HepG2 (cell line): ENCODE data around the gene CAPRIN2. TPM values are rescaled to one million over a fixed set of nuclear protein-coding genes. Genes with fewer than 3 reads are reported as not detected.
A peak's percentile ranks its signal among the peaks of the same experiment; 100 is the strongest.

Source experiments
- ATAC-seq: fragments of 200-7000 bp; cut with Tn5 transposase; 3 replicates; pipeline ENCODE4 v1.9.1; 2020; ENCODE audit warnings: mild to moderate bottlenecking, moderate library complexity
- BruUV-seq: library from RNA; stranded (reverse); fragments of 400-500 nt; replicated peaks from 2 replicates; lab custom pipeline; 2021; lab: Mats Ljungman, UMichigan
- CTCF ChIA-PET: fragments of 300-600 bp; formaldehyde crosslinking; extraction: SDS; loops from one replicate; lab custom pipeline; 2021; ENCODE audit warnings: low total read pairs, inconsistent platforms, low intra/inter-chr PET ratio; lab: Yijun Ruan, JAX
- POLR2A ChIA-PET: fragments of 350-600 bp; sonication (Branson Sonifier 250); formaldehyde crosslinking; loops from one replicate; lab custom pipeline; 2020; ENCODE audit warnings: antibody characterized with exemption, inconsistent platforms; lab: Yijun Ruan, JAX
- DNase-seq: peaks from one replicate; pipeline ENCODE4 v3.0.0-alpha.2; 2015; ENCODE audit warnings: low spot score
- FAIRE-seq: peaks from 3 replicates; lab custom pipeline; 2011; peaks lifted over from hg19 to GRCh38; lab: Jason Lieb, UNC
- H2AFZ ChIP-seq: one replicate; pipeline ENCODE4 v1.6.1; 2011; ENCODE audit warnings: low read length, inconsistent platforms
- H3K27ac ChIP-seq: fragments of 300-600 bp; 3 replicates; pipeline ENCODE4 v1.8.0; 2011; ENCODE audit warnings: mixed run types, mild to moderate bottlenecking, mixed read lengths, low read length, inconsistent platforms; ENCODE audit not compliant: insufficient read depth; ENCODE audit errors: extremely low read length
- H3K27me3 ChIP-seq, 2 experiments: fragments of 200-600 bp in 1 of 2; 2 replicates in 1 of 2; 3 replicates in 1 of 2; pipeline versions ENCODE4 v1.6.0 to v1.8.0; 2011; ENCODE audit warnings: low read length in 2 of 2, mild to moderate bottlenecking in 2 of 2, moderate library complexity in 2 of 2, inconsistent platforms in 1 of 2; ENCODE audit not compliant: insufficient read depth in 2 of 2, control insufficient read depth in 1 of 2
- H3K36me3 ChIP-seq, 2 experiments: fragments of 200-600 bp in 1 of 2; replicated peaks in 1 of 2; 2 replicates in 1 of 2; 3 replicates in 1 of 2; pipeline versions ENCODE4 v1.5.1 to v1.8.0; 2011; ENCODE audit warnings: low read length in 2 of 2, inconsistent platforms in 1 of 2; ENCODE audit not compliant: insufficient read depth in 2 of 2, control insufficient read depth in 1 of 2
- H3K4me1 ChIP-seq: 2 replicates; pipeline ENCODE4 v1.5.1; 2012; ENCODE audit warnings: low read length, inconsistent platforms; ENCODE audit not compliant: insufficient read depth
- H3K4me2 ChIP-seq: 2 replicates; pipeline ENCODE4 v1.6.0; 2011; ENCODE audit warnings: low read depth, low read length, inconsistent platforms
- H3K4me3 ChIP-seq, 3 experiments: fragments of 200-600 bp in 1 of 3; sonication (generic), shearing (Covaris generic) in 1 of 3; replicated peaks in 1 of 3; 2 replicates each; pipeline ENCODE4 v1.5.1; 2011 to 2016; ENCODE audit warnings: low read length in 3 of 3, inconsistent platforms in 2 of 3, low read depth in 2 of 3, mild to moderate bottlenecking in 2 of 3, control low read depth in 1 of 3, mixed read lengths in 1 of 3; ENCODE audit not compliant: insufficient read depth in 1 of 3
- H3K79me2 ChIP-seq: one replicate; pipeline ENCODE4 v1.6.1; 2011; ENCODE audit warnings: low read length, inconsistent platforms; ENCODE audit not compliant: insufficient read depth
- H3K9ac ChIP-seq: 2 replicates; pipeline ENCODE4 v1.6.0; 2011; ENCODE audit warnings: mild to moderate bottlenecking, low read depth, low read length, inconsistent platforms; ENCODE audit not compliant: insufficient read depth
- H3K9me3 ChIP-seq: 2 replicates; pipeline ENCODE4 v1.5.1; 2012; ENCODE audit warnings: mild to moderate bottlenecking, low read length
- H4K20me1 ChIP-seq: 2 replicates; pipeline ENCODE4 v1.6.0; 2011; ENCODE audit warnings: inconsistent platforms, mild to moderate bottlenecking, low read length, moderate library complexity; ENCODE audit not compliant: insufficient read depth
- ETV5 ChIP-seq: IDR thresholded peaks from 2 replicates; pipeline ENCODE4 v1.6.1; 2018; ENCODE audit warnings: missing biosample characterization, missing genetic modification reagents, inconsistent platforms, borderline replicate concordance
- FOXK1 ChIP-seq: sonication (generic); formaldehyde crosslinking; IDR thresholded peaks from 2 replicates; pipeline ENCODE4 v1.4.0; 2020; ENCODE audit warnings: low read depth, missing genetic modification reagents, borderline replicate concordance
- FOXK2 ChIP-seq: fragments of 450-650 bp; IDR thresholded peaks from 2 replicates; pipeline ENCODE4 v1.6.1; 2016
- HBP1 ChIP-seq: IDR thresholded peaks from 2 replicates; pipeline ENCODE4 v1.6.1; 2016; ENCODE audit warnings: low read depth, control low read depth
- HOXA9 ChIP-seq: sonication (generic); formaldehyde crosslinking; IDR thresholded peaks from 2 replicates; pipeline ENCODE4 v1.8.1; 2022; ENCODE audit warnings: missing genetic modification reagents, mild to moderate bottlenecking, moderate library complexity, borderline replicate concordance
- JUNB ChIP-seq: sonication (generic); formaldehyde crosslinking; IDR thresholded peaks from 2 replicates; pipeline ENCODE4 v1.8.0; 2022; ENCODE audit warnings: missing genetic modification reagents, mild to moderate bottlenecking, borderline replicate concordance
- JUND ChIP-seq: sonication (generic); formaldehyde crosslinking; IDR thresholded peaks from 2 replicates; pipeline ENCODE4 v1.8.0; 2022; ENCODE audit warnings: mild to moderate bottlenecking, missing genetic modification reagents
- MLXIP ChIP-seq: sonication (generic); formaldehyde crosslinking; IDR thresholded peaks from 2 replicates; pipeline ENCODE4 v1.9.0; 2021; ENCODE audit warnings: missing genetic modification reagents, borderline replicate concordance
- NFIC ChIP-seq: IDR thresholded peaks from 2 replicates; pipeline ENCODE4 v1.6.1; 2012; ENCODE audit warnings: mild to moderate bottlenecking, low read length, inconsistent platforms
- SAP130 ChIP-seq: IDR thresholded peaks from 2 replicates; pipeline ENCODE4 v1.6.1; 2016; ENCODE audit warnings: low read depth
- TGIF2 ChIP-seq: IDR thresholded peaks from 2 replicates; pipeline ENCODE4 v1.6.1; 2016; ENCODE audit warnings: control low read depth, missing compliant biosample characterization
- ZFX ChIP-seq: sonication (generic); formaldehyde crosslinking; IDR thresholded peaks from 2 replicates; pipeline ENCODE4 v1.4.0; 2020; ENCODE audit warnings: mild to moderate bottlenecking, low read depth, missing genetic modification reagents, moderate library complexity
- ZNF12 ChIP-seq: sonication (generic); formaldehyde crosslinking; IDR thresholded peaks from 2 replicates; pipeline ENCODE4 v1.5.0; 2020; ENCODE audit warnings: missing genetic modification reagents
- ZNF256 ChIP-seq: sonication (generic); formaldehyde crosslinking; conservative IDR thresholded peaks from 2 replicates; pipeline ENCODE4 v1.4.0; 2020; ENCODE audit warnings: missing genetic modification reagents
- ZNF589 ChIP-seq: sonication (generic); formaldehyde crosslinking; conservative IDR thresholded peaks from 2 replicates; pipeline ENCODE4 v1.8.0; 2022; ENCODE audit warnings: mild to moderate bottlenecking, moderate library complexity, missing genetic modification reagents
- ZNF883 ChIP-seq: sonication (generic); formaldehyde crosslinking; IDR thresholded peaks from 2 replicates; pipeline ENCODE4 v1.5.1; 2020; ENCODE audit warnings: mild to moderate bottlenecking, missing genetic modification reagents; ENCODE audit errors: not compliant biosample characterization
- WGBS: methylation state at CpG from one replicate; pipeline ENCODE4 v1.1.6; 2017; ENCODE audit warnings: low lambda C conversion rate; 5-methylcytosine and 5-hydroxymethylcytosine counted together
- in situ Hi-C: cut with HindIII; loops from 2 replicates; pipeline ENCODE4 v1.10.0; 2017; ENCODE audit warnings: low pct_unique_long_range_greater_than_20kb; ENCODE audit not compliant: extremely low pct_ligation_motif_present
- intact Hi-C: fragments of 100-400 bp; cut with micrococcal nuclease; formaldehyde crosslinking; loops from one replicate; pipeline ENCODE4 v1.10.0; 2022; ENCODE audit not compliant: unreplicated experiment
- polyA plus RNA-seq, 8 experiments: library from polyadenylated mRNA; depleted of rRNA in 3 of 8; stranded (reverse) in 7 of 8; unstranded in 1 of 8; fragments of >200 nt; fragmentation: Illumina TruSeq in 4 of 8; extraction: Trizol in 4 of 8; gene quantifications; 2 replicates each; pipeline versions ENCODE4 v1.2.1 to v1.2.3, GENCODE V29; 2011 to 2016; ENCODE audit warnings: low read depth in 4 of 8, missing spikeins in 1 of 8, mixed read lengths in 1 of 8; ENCODE audit not compliant: insufficient read depth in 1 of 8
- total RNA-seq, 5 experiments: library from RNA; depleted of rRNA; stranded (reverse); fragments of >200 nt; fragmentation: Illumina TruSeq; extraction: Trizol; gene quantifications; 2 replicates each; pipeline ENCODE4 v1.2.3, GENCODE V29; 2016; ENCODE audit warnings: low read depth in 1 of 5

The CAPRIN2 gene
- total and polyA plus RNA-seq, 2 of the 13 experiments (the other 11 are each of a cell fraction or from before 2014, with no cell fraction given): 21.7 to 30.6 TPM

DNA sequence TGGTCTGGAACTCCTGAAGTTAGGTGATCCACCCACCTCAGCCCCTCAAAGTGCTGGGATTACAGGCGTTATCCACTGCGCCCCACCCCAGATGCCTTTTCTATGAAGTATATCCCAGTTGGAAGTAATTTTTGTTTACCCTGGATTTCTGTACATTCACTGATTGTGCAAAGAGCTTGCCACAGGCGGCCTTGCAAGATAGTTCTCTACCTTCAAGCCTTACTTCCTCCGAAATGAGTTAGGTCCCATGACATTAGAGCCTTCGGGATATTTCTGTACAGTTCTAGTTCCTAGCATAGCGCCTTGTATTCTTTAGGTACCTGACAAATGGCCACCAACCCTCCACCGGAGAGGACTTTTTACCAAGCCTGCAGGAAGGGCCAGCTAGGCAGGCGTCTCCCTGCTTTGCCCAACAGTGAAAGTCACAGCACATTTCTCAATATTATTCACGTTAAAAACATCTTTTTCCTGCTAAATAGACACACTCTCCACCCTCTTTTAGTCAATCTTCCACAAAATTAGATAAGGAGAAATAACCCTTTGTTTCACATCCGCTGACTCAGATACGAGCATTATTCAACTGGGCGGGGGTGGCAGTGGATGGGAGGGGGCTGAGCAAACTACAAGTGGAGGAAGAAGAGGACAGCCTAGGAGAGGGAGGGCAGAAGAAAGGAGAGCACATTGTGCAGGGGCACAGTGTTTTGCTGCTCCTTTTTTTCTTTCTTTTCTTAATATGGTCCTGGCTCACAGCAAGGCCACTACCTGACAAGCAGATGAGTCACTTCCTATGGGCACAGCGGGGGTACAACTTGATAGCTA lies 40.0 kb upstream of the CAPRIN2 start:
- 9% methylated on average over 13 of the region's 13 CpGs for WGBS
- CTCF ChIA-PET: no interaction called here
- intact Hi-C loops: loop anchor here (10.0 kb wide), 1 partner anchor 100 kb away; the partner anchor contains the start of gene IPO8
- Histone ChIP-seq H3K27me3 (no peaks in the 10 kb centered on the region), H3K4me1 (peaks cover 42% of the 10 kb centered on the region), H3K9me3 (no peaks in the 10 kb centered on the region), H3K4me3 (peak overlapping the region; percentile 46 to 77 (median 64)), H3K79me2 (no peaks in the 10 kb centered on the region), H3K4me2 (peak overlapping the region; percentile 87), H2AFZ (no peak overlapping the region), H3K9ac (0 out of 2 replicates have a peak overlapping the region, but pooled peaks have one; percentile 0), H3K27ac (no peak overlapping the region), H3K36me3 (no peaks in the 10 kb centered on the region), H4K20me1 (no peaks in the 10 kb centered on the region)
- POLR2A ChIA-PET: interaction anchor here (1.1 to 2.4 kb wide), 4 partner anchors 38 to 99 kb away, joined by 3 to 19 read pairs (median 4); partner anchors contain the start of genes CAPRIN2 and IPO8
- peak; percentile 22 for ATAC-seq
- peak; percentile 67 for DNase-seq
- FAIRE-seq: peak; percentile 18
- in situ Hi-C loops: no loop called here
- BruUV-seq: no TSS peak
- TF ChIP-seq JUND (CRISPR knock-in tag): no peak
- TF ChIP-seq FOXK1 (CRISPR knock-in tag): no peak
- TF ChIP-seq ZNF256 (CRISPR knock-in tag): no peak
- TF ChIP-seq SAP130: 0 out of 2 replicates have a peak, but pooled peaks have one; percentile 9
- TF ChIP-seq ZFX: no peak
- peak; percentile 53; the same call in 1 of the 2 replicates for TF ChIP-seq ETV5 (CRISPR knock-in tag)
- TF ChIP-seq ZNF883 (CRISPR knock-in tag): no peak
- no peak for TF ChIP-seq MLXIP (CRISPR knock-in tag)
- TF ChIP-seq JUNB (CRISPR knock-in tag): 0 out of 2 replicates have a peak, but pooled peaks have one; percentile 22
- TF ChIP-seq NFIC: no peak
- TF ChIP-seq HBP1: no peak
- TF ChIP-seq HOXA9 (CRISPR knock-in tag): no peak
- TF ChIP-seq ZNF12 (CRISPR knock-in tag): no peak
- TF ChIP-seq ZNF589 (CRISPR knock-in tag): no peak
- no peak for TF ChIP-seq TGIF2 (CRISPR knock-in tag)
- TF ChIP-seq FOXK2: no peak
